Suprapubic skin (tissue), 4 donors: ENCODE results near the gene AGPAT2. TPM values are rescaled to one million over a fixed set of nuclear protein-coding genes. Genes with fewer than 3 reads are reported as not detected.

Experiments
- DNase-seq, 2 donors: peaks; one replicate each; pipeline ENCODE4 v3.0.0-alpha.2; 2019; ENCODE audit warnings: low spot score in 2 of 2
- H3K27ac ChIP-seq: fragments of 200-600 bp; sonication (generic); one replicate; pipeline ENCODE4 v1.5.1; 2019
- H3K27me3 ChIP-seq: fragments of 200-600 bp; sonication (generic); one replicate; pipeline ENCODE4 v1.5.1; 2019
- H3K36me3 ChIP-seq: fragments of 200-600 bp; sonication (generic); one replicate; pipeline ENCODE4 v1.5.1; 2019
- H3K4me1 ChIP-seq: fragments of 200-600 bp; sonication (generic); one replicate; pipeline ENCODE4 v1.5.1; 2019
- H3K4me3 ChIP-seq: fragments of 200-600 bp; sonication (generic); one replicate; pipeline ENCODE4 v1.5.1; 2019; ENCODE audit warnings: mild to moderate bottlenecking
- H3K9me3 ChIP-seq: fragments of 200-600 bp; sonication (generic); one replicate; pipeline ENCODE4 v1.5.1; 2019
- EP300 ChIP-seq: sonication (generic); formaldehyde crosslinking; IDR thresholded peaks from one replicate; pipeline ENCODE4 v1.6.1; 2017; ENCODE audit warnings: antibody characterized with exemption
- POLR2A ChIP-seq, 2 donors: fragments of 450-650 bp; IDR thresholded peaks; one replicate each; pipeline ENCODE4 v1.6.1; 2017; ENCODE audit warnings: antibody characterized with exemption in 2 of 2, mild to moderate bottlenecking in 2 of 2, moderate library complexity in 2 of 2
- POLR2AphosphoS5 ChIP-seq, 3 donors: sonication (generic); formaldehyde crosslinking; IDR thresholded peaks; one replicate each; pipeline ENCODE4 v1.6.1; 2017; ENCODE audit warnings: antibody characterized with exemption in 3 of 3
- WGBS: methylation state at CpG from one replicate; pipeline ENCODE4 v1.1.5; 2018; 5-methylcytosine and 5-hydroxymethylcytosine counted together
- total RNA-seq, 4 donors: library from RNA; depleted of rRNA; stranded (reverse); fragments of >200 nt; gene quantifications; one replicate each; pipeline ENCODE4 v1.1.0, GENCODE V29; 2016
- TF ChIP-seq, protein P1 (sequence below), 2 donors: fragments of 200-600 bp in 1 of 2; fragments of 450-650 bp in 1 of 2; sonication (generic) in 1 of 2; IDR thresholded peaks; one replicate each; pipeline ENCODE4 v1.5.1; 2016 to 2019; ENCODE audit warnings: antibody characterized with exemption in 2 of 2, mild to moderate bottlenecking in 1 of 2, moderate library complexity in 1 of 2

The AGPAT2 gene
- total RNA-seq, 4 donors from 2014 or later: 43.5 to 73.2 (median 63.5) TPM

DNA sequence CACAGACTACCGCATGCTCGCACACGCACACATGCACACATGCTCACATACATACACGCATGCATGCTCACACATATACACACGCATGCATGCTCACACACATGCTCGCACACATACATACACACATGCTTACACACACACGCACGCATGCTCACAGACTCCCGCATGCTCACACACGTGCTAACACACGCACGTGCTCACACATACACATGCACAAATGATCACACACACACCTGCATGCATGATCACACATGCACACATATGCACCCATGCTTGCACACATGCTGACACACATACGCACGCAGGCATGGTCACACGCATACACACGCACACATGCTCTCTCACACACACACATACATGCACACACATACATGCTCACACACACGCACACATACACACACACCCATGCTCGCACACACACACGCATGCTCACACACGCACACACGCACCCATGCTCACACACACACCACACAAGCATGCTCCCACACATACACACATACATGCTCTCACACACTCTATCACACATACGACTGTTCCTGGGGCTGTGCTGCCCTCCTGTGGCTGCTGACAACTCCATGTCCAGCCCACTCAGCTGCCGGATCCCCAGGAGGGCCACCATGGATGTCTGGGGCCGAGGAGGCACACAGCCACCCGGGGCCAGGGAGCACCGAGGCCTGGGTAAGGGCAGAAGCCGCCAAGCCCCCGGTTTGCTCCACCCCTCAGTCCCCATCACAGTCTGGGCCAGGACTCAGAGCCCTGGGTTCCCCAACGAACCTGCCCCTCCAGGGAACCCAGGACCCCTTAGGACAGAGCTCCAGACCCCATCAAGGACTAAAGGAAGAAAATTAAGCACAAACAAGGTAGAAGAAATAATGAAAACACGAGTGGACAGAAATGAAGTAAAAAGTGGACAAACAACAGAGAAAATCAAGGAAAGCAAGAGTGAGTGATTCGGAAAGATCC lies 55.9 kb downstream of the AGPAT2 start:
- Histone ChIP-seq H3K4me3 (no peak overlapping the region), H3K9me3 (no peaks in the 10 kb centered on the region), H3K4me1 (peaks cover 47% of the 10 kb centered on the region), H3K27me3 (peaks cover 6% of the 10 kb centered on the region), H3K36me3 (no peaks in the 10 kb centered on the region), H3K27ac (no peak overlapping the region)
- TF ChIP-seq POLR2AphosphoS5 (IDR thresholded peaks at IDR 0.05) (no peak), POLR2A (IDR thresholded peaks at IDR 0.05) (no peak), EP300 (no peak)
- TF ChIP-seq, protein P1, sequence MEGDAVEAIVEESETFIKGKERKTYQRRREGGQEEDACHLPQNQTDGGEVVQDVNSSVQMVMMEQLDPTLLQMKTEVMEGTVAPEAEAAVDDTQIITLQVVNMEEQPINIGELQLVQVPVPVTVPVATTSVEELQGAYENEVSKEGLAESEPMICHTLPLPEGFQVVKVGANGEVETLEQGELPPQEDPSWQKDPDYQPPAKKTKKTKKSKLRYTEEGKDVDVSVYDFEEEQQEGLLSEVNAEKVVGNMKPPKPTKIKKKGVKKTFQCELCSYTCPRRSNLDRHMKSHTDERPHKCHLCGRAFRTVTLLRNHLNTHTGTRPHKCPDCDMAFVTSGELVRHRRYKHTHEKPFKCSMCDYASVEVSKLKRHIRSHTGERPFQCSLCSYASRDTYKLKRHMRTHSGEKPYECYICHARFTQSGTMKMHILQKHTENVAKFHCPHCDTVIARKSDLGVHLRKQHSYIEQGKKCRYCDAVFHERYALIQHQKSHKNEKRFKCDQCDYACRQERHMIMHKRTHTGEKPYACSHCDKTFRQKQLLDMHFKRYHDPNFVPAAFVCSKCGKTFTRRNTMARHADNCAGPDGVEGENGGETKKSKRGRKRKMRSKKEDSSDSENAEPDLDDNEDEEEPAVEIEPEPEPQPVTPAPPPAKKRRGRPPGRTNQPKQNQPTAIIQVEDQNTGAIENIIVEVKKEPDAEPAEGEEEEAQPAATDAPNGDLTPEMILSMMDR (IDR thresholded peaks at IDR 0.05): peak; percentile 77 to 84
- peak in 1 of 2 donors; percentile 84 for DNase-seq
- WGBS: 46% methylated on average over 31 of the region's 31 CpGs

DNA sequence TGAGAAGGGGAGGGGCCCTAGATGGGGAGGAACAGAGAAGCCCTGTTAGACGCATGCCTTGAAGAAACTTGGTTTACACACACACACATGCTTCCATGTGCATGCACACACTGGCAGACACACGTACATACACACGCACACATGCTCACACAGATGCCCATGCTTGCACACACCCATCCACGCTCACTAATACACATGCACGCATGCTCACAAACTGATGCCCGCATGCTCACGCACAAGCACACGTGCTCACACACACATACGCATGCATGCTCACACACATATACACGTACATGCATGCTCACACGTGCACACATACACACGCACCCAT lies 56.6 kb downstream of the AGPAT2 start:
- 71% methylated on average over 12 of the region's 12 CpGs for WGBS

GRCh38 chr9:136629879-136630661 lies 57.2 kb downstream of the AGPAT2 start:
- WGBS: 21% methylated on average over 8 of the region's 19 CpGs
- peaks cover 52% of the 10 kb centered on the region for H3K4me1 ChIP-seq
- DNase-seq: peak in 1 of 2 donors; percentile 66
- H3K9me3 ChIP-seq: no peaks in the 10 kb centered on the region
- H3K27ac ChIP-seq: no peak overlapping the region
- H3K36me3 ChIP-seq: no peaks in the 10 kb centered on the region
- no peak for TF ChIP-seq EP300
- TF ChIP-seq, protein P1 (IDR thresholded peaks at IDR 0.05): peak; percentile 23 to 42
- no peak for TF ChIP-seq POLR2A (IDR thresholded peaks at IDR 0.05)
- no peak for TF ChIP-seq POLR2AphosphoS5 (IDR thresholded peaks at IDR 0.05)
- H3K27me3 ChIP-seq: peaks cover 6% of the 10 kb centered on the region
- H3K4me3 ChIP-seq: no peak overlapping the region

More for the DNA sequence above, 56.6 kb downstream of the AGPAT2 start:
- no peak for DNase-seq
- Histone ChIP-seq H3K4me3 (no peak overlapping the region), H3K4me1 (peaks cover 50% of the 10 kb centered on the region), H3K27me3 (peaks cover 6% of the 10 kb centered on the region), H3K36me3 (no peaks in the 10 kb centered on the region), H3K27ac (no peak overlapping the region), H3K9me3 (no peaks in the 10 kb centered on the region)
- TF ChIP-seq POLR2A (IDR thresholded peaks at IDR 0.05) (no peak), EP300 (no peak)
- TF ChIP-seq, protein P1 (IDR thresholded peaks at IDR 0.05): no peak

- 81% methylated on average over 10 of the region's 22 CpGs for WGBS
- Histone ChIP-seq H3K4me1 (peaks cover 53% of the 10 kb centered on the region), H3K36me3 (no peaks in the 10 kb centered on the region), H3K27me3 (peaks cover 6% of the 10 kb centered on the region), H3K27ac (no peak overlapping the region), H3K4me3 (no peak overlapping the region), H3K9me3 (no peaks in the 10 kb centered on the region)
- DNase-seq: no peak
- TF ChIP-seq POLR2A (IDR thresholded peaks at IDR 0.05) (no peak), EP300 (no peak), POLR2AphosphoS5 (IDR thresholded peaks at IDR 0.05) (no peak)
- TF ChIP-seq, protein P1 (IDR thresholded peaks at IDR 0.05): no peak
Observed at GRCh38 chr9:136629001-136629878, 58.0 kb downstream of the AGPAT2 start.
